B cell (primary cell): Measurements from ENCODE around the gene TMEM143.

Experiments
- EZH2 ChIP-seq: IDR thresholded peaks from 2 replicates; pipeline ENCODE4 v1.6.1; 2012; ENCODE audit warnings: borderline replicate concordance, low read depth, mild to moderate bottlenecking, moderate library complexity, low read length; ENCODE audit not compliant: insufficient read depth, poor library complexity, severe bottlenecking
- TF ChIP-seq, protein P1 (sequence below): fragments of 200-600 bp; IDR thresholded peaks from one replicate; pipeline ENCODE4 v1.8.0; 2022; ENCODE audit warnings: antibody characterized with exemption, mild to moderate bottlenecking

DNA sequence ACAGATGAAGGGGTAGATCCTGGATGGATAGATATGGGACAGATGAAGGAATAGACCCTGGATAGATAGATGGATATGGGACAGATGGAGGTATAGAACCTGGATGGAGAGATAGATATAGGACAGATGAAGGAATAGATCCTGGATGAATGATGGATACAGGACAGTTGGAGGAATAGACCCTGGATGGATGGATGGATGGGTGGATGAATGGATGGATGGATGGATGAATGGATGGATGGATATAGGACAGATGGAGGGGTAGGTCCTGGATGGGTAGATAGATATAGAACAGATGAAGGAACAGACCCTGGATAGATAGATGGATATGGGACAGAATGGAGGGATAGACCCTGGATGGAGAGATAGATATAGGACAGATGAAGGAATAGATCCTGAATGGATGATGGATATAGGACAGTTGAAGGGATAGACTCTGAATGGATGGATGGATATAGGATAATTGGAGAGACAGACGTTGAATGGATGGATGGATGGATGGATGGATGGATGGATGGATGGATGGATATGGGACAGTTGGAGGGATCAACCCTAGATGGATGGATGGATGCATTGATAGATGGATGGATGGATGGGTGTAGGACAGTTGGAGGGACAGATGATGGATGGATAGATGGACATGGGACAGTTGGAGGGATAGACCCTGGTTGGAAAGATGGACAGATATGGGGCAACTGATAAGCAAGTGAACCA is 61.7 kb downstream of the TMEM143 start:
- TF ChIP-seq, protein P1, sequence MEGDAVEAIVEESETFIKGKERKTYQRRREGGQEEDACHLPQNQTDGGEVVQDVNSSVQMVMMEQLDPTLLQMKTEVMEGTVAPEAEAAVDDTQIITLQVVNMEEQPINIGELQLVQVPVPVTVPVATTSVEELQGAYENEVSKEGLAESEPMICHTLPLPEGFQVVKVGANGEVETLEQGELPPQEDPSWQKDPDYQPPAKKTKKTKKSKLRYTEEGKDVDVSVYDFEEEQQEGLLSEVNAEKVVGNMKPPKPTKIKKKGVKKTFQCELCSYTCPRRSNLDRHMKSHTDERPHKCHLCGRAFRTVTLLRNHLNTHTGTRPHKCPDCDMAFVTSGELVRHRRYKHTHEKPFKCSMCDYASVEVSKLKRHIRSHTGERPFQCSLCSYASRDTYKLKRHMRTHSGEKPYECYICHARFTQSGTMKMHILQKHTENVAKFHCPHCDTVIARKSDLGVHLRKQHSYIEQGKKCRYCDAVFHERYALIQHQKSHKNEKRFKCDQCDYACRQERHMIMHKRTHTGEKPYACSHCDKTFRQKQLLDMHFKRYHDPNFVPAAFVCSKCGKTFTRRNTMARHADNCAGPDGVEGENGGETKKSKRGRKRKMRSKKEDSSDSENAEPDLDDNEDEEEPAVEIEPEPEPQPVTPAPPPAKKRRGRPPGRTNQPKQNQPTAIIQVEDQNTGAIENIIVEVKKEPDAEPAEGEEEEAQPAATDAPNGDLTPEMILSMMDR, result no peak
- TF ChIP-seq EZH2, result no peak
